ENCODE results near the gene C11orf16. TPM values are rescaled to one million over a fixed set of nuclear protein-coding genes. Genes with fewer than 3 reads are reported as not detected.
"Not testable (repeated sequence)": the region's sequence is repeated elsewhere in the genome, so short reads cannot be mapped to it uniquely, and the experiment has no call there.

Gene C11orf16
- total RNA-seq, 2 donors from 2014 or later = not detected

GRCh38 chr11:8907116-8907515, 25.6 kb downstream of the C11orf16 start:
- TF ChIP-seq CTCF (IDR thresholded peaks at IDR 0.05) = no peak
- no peak overlapping the region for H3K4me3 ChIP-seq
- ATAC-seq (ENCODE audit: insufficient number of reproducible peaks, low FRiP score, low read depth) (no peak), DNase-seq (ENCODE audit: low spot score) (no peak)
- peaks cover 2 to 6% of the 10 kb centered on the region in 2 donors for H3K4me1 ChIP-seq (ENCODE audit: control insufficient read depth in 1 of 2, low read depth in 2 of 2)
- H3K27me3 ChIP-seq (replicated peaks; ENCODE audit: insufficient read depth) = no peaks in the 10 kb centered on the region
- no peak overlapping the region for H3K27ac ChIP-seq
- H3K36me3 ChIP-seq = no peaks in the 10 kb centered on the region
- no peaks in the 10 kb centered on the region for H3K9me3 ChIP-seq

- Histone ChIP-seq H3K4me3 (no peak overlapping the region), H3K27ac (no peak overlapping the region), H3K4me1 (ENCODE audit: control insufficient read depth in 1 of 2, low read depth in 2 of 2) (peaks cover 0 to 6% of the 10 kb centered on the region in 2 donors), H3K27me3 (replicated peaks; ENCODE audit: insufficient read depth) (no peaks in the 10 kb centered on the region), H3K9me3 (no peaks in the 10 kb centered on the region), H3K36me3 (no peaks in the 10 kb centered on the region)
- DNase-seq (ENCODE audit: low spot score) (no peak), ATAC-seq (ENCODE audit: insufficient number of reproducible peaks, low FRiP score, low read depth) (no peak)
- no peak for TF ChIP-seq CTCF (IDR thresholded peaks at IDR 0.05)
Observed at GRCh38 chr11:8905528-8906165, 27.1 kb downstream of the C11orf16 start.

- no peak for TF ChIP-seq CTCF (IDR thresholded peaks at IDR 0.05)
- ATAC-seq (ENCODE audit: insufficient number of reproducible peaks, low FRiP score, low read depth) (no peak), DNase-seq (ENCODE audit: low spot score) (no peak)
Observed at GRCh38 chr11:8899119-8899753, 33.5 kb downstream of the C11orf16 start.

GRCh38 chr11:8891185-8891584, 41.6 kb downstream of the C11orf16 start:
- H3K9me3 ChIP-seq; ATAC-seq (ENCODE audit: insufficient number of reproducible peaks, low FRiP score, low read depth); H3K4me1 ChIP-seq (ENCODE audit: control insufficient read depth in 1 of 2, low read depth in 2 of 2); H3K36me3 ChIP-seq; H3K4me3 ChIP-seq; DNase-seq (ENCODE audit: low spot score); H3K27ac ChIP-seq; H3K27me3 ChIP-seq (replicated peaks; ENCODE audit: insufficient read depth): not testable (repeated sequence)

More at GRCh38 chr11:8899119-8899753, 33.5 kb downstream of the C11orf16 start:
- Histone ChIP-seq H3K36me3 (no peaks in the 10 kb centered on the region), H3K9me3 (peaks cover 13% of the 10 kb centered on the region), H3K27me3 (replicated peaks; ENCODE audit: insufficient read depth) (no peaks in the 10 kb centered on the region), H3K4me1 (ENCODE audit: control insufficient read depth in 1 of 2, low read depth in 2 of 2) (no peaks in the 10 kb centered on the region), H3K4me3 (no peak overlapping the region), H3K27ac (no peak overlapping the region)

GRCh38 chr11:8886322-8886721, 46.4 kb downstream of the C11orf16 start:
- ATAC-seq (ENCODE audit: insufficient number of reproducible peaks, low FRiP score, low read depth) (no peak), DNase-seq (ENCODE audit: low spot score) (no peak)
- no peaks in the 10 kb centered on the region for H3K27me3 ChIP-seq (replicated peaks; ENCODE audit: insufficient read depth)
- no peaks in the 10 kb centered on the region for H3K36me3 ChIP-seq
- TF ChIP-seq CTCF (IDR thresholded peaks at IDR 0.05) = no peak
- H3K4me1 ChIP-seq (ENCODE audit: control insufficient read depth in 1 of 2, low read depth in 2 of 2) = no peaks in the 10 kb centered on the region
- no peak overlapping the region for H3K4me3 ChIP-seq
- H3K27ac ChIP-seq = no peak overlapping the region
- H3K9me3 ChIP-seq = no peaks in the 10 kb centered on the region

GRCh38 chr11:8881585-8881984, 51.2 kb downstream of the C11orf16 start:
- H3K27ac ChIP-seq; ATAC-seq (ENCODE audit: insufficient number of reproducible peaks, low FRiP score, low read depth); H3K4me1 ChIP-seq (ENCODE audit: control insufficient read depth in 1 of 2, low read depth in 2 of 2); H3K4me3 ChIP-seq; H3K27me3 ChIP-seq (replicated peaks; ENCODE audit: insufficient read depth); H3K36me3 ChIP-seq; H3K9me3 ChIP-seq; DNase-seq (ENCODE audit: low spot score): not testable (repeated sequence)
